ENCODE measurements around the gene RASSF5.

DNA sequence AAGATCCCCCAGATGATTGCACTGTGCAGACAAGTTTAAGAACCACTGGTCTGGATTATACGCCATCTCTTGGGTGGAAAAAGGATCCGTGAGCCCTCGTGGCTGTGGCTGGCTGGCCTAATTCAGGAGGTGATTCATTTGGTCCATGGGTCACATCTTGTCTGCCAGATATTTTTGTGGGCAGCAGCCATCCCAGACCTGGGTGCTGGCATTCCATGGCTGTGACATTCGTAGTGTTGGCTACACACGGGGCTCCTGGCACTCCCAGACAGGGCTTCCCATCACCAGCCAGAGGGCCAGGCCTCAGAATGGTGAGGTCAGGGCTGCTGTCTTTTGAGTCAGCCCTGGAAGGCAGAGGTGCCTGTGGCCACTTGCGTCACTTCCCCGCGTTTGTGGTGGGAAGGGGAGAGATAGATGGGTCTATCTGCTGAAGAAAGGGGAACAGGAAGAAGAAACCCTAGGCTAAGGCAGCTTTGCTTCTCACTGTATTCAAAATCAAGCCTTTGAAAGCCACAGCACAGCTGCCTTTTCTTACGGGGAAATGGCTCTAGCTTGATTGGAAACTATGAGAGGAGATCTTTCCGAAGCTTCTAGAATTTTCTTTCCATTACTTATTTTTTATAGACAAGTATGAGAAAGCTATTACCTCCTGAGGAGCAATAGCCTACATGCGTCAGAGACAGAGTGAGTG lies 72.6 kb downstream of the RASSF5 start:
- TF ChIP-seq, protein P1, sequence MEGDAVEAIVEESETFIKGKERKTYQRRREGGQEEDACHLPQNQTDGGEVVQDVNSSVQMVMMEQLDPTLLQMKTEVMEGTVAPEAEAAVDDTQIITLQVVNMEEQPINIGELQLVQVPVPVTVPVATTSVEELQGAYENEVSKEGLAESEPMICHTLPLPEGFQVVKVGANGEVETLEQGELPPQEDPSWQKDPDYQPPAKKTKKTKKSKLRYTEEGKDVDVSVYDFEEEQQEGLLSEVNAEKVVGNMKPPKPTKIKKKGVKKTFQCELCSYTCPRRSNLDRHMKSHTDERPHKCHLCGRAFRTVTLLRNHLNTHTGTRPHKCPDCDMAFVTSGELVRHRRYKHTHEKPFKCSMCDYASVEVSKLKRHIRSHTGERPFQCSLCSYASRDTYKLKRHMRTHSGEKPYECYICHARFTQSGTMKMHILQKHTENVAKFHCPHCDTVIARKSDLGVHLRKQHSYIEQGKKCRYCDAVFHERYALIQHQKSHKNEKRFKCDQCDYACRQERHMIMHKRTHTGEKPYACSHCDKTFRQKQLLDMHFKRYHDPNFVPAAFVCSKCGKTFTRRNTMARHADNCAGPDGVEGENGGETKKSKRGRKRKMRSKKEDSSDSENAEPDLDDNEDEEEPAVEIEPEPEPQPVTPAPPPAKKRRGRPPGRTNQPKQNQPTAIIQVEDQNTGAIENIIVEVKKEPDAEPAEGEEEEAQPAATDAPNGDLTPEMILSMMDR (IDR thresholded peaks at IDR 0.05) = no peak
- no peak for TF ChIP-seq SIN3A (IDR thresholded peaks at IDR 0.05; ENCODE audit: borderline replicate concordance, low read depth, low read length)
- TF ChIP-seq GABPA (IDR thresholded peaks at IDR 0.05; ENCODE audit: low read depth) = no peak
- TF ChIP-seq POLR2AphosphoS5 (IDR thresholded peaks at IDR 0.05; ENCODE audit: low read depth, low read length) = no peak
- TF ChIP-seq TEAD4 (IDR thresholded peaks at IDR 0.05; ENCODE audit: borderline replicate concordance, insufficient read depth) = no peak
